SK-N-SH (cell line): ENCODE measurements around the gene METTL21C. TPM values are rescaled to one million over a fixed set of nuclear protein-coding genes. Genes with fewer than 3 reads are reported as not detected.
A peak's percentile ranks its signal among the peaks of the same experiment; 100 is the strongest.

ENCODE experiments used
- CTCF ChIA-PET: fragments of 300-600, 350-600 bp; formaldehyde crosslinking; extraction: SDS; loops from one replicate; lab custom pipeline; 2021; lab: Yijun Ruan, JAX
- POLR2A ChIA-PET: fragments of 350-600 bp; sonication (Branson Sonifier 250); formaldehyde crosslinking; extraction: SDS; loops from one replicate; lab custom pipeline; 2020; ENCODE audit warnings: antibody characterized with exemption, inconsistent platforms; lab: Yijun Ruan, JAX
- DNase-seq: peaks from one replicate; pipeline ENCODE4 v3.0.0; 2012
- H2AFZ ChIP-seq: fragments of 200-600 bp; sonication (generic); 2 replicates; pipeline ENCODE4 v1.8.1; 2016; ENCODE audit warnings: antibody characterized with exemption, mild to moderate bottlenecking, low read depth
- H3F3A ChIP-seq: fragments of 200-600 bp; sonication (generic); replicated peaks from 2 replicates; pipeline ENCODE3; 2016; ENCODE audit warnings: antibody characterized with exemption, mild to moderate bottlenecking; ENCODE audit not compliant: insufficient read depth
- H3K27ac ChIP-seq, 2 experiments: fragments of 200-500 bp in 1 of 2; fragments of 200-600 bp in 1 of 2; sonication (Bioruptor generic) in 1 of 2; sonication (generic), shearing (Covaris generic) in 1 of 2; 2 replicates each; pipeline versions ENCODE4 v1.5.1 to v1.6.1; 2014 to 2016; ENCODE audit warnings: low read depth in 2 of 2, inconsistent platforms in 1 of 2, low read length in 1 of 2, mild to moderate bottlenecking in 1 of 2, mixed read lengths in 1 of 2
- H3K27me3 ChIP-seq: fragments of 200-600 bp; sonication (generic), shearing (Covaris generic); 2 replicates; pipeline ENCODE4 v1.6.1; 2016; ENCODE audit warnings: mixed run types; ENCODE audit not compliant: insufficient read depth
- H3K36me3 ChIP-seq, 2 experiments: fragments of 200-500 bp in 1 of 2; fragments of 200-600 bp in 1 of 2; sonication (Bioruptor generic) in 1 of 2; sonication (generic) in 1 of 2; replicated peaks in 1 of 2; 2 replicates each; pipeline versions ENCODE3 to v1.5.1; 2014 to 2016; ENCODE audit warnings: low read length in 1 of 2, mild to moderate bottlenecking in 1 of 2; ENCODE audit not compliant: insufficient read depth in 2 of 2, control insufficient read depth in 1 of 2
- H3K4me1 ChIP-seq, 2 experiments: fragments of 200-500 bp in 1 of 2; fragments of 200-600 bp in 1 of 2; sonication (Bioruptor generic) in 1 of 2; sonication (generic), shearing (Covaris generic) in 1 of 2; 2 replicates each; pipeline versions ENCODE4 v1.5.1 to v1.6.1; 2014 to 2016; ENCODE audit warnings: low read depth in 1 of 2, low read length in 1 of 2, mixed run types in 1 of 2; ENCODE audit not compliant: insufficient read depth in 2 of 2, control insufficient read depth in 1 of 2
- H3K4me2 ChIP-seq: fragments of 200-600 bp; sonication (generic), shearing (Covaris generic); 2 replicates; pipeline ENCODE4 v1.6.1; 2017; ENCODE audit warnings: mixed run types
- H3K4me3 ChIP-seq, 2 experiments: fragments of 200-500 bp in 1 of 2; fragments of 200-600 bp in 1 of 2; sonication (Bioruptor generic) in 1 of 2; sonication (generic), shearing (Covaris generic) in 1 of 2; 2 replicates each; pipeline versions ENCODE4 v1.5.1 to v1.8.1; 2014 to 2016; ENCODE audit warnings: low read depth in 2 of 2, inconsistent platforms in 1 of 2, low read length in 1 of 2, mild to moderate bottlenecking in 1 of 2, mixed read lengths in 1 of 2, moderate library complexity in 1 of 2
- H3K79me2 ChIP-seq: fragments of 200-600 bp; sonication (generic); 2 replicates; pipeline ENCODE4 v1.8.1; 2017; ENCODE audit warnings: mild to moderate bottlenecking; ENCODE audit not compliant: insufficient read depth
- H3K9ac ChIP-seq: fragments of 200-600 bp; sonication (generic); 2 replicates; pipeline ENCODE4 v1.6.1; 2017; ENCODE audit warnings: mixed run types
- H3K9me2 ChIP-seq: fragments of 200-600 bp; sonication (generic); 2 replicates; pipeline ENCODE4 v1.6.1; 2017; ENCODE audit warnings: mixed run types
- H3K9me3 ChIP-seq: fragments of 200-600 bp; sonication (generic); 2 replicates; pipeline ENCODE4 v1.6.1; 2017; ENCODE audit warnings: mixed run types, mild to moderate bottlenecking, moderate library complexity
- H4K20me1 ChIP-seq: fragments of 200-600 bp; sonication (generic); 2 replicates; pipeline ENCODE4 v1.6.1; 2017; ENCODE audit warnings: mild to moderate bottlenecking, mixed run types; ENCODE audit not compliant: insufficient read depth
- EZH2phosphoT487 ChIP-seq: fragments of 200-600 bp; sonication (generic); IDR thresholded peaks from 2 replicates; pipeline ENCODE4 v1.6.1; 2017; ENCODE audit warnings: low read depth, mixed run types, mild to moderate bottlenecking, antibody characterized with exemption, moderate library complexity, borderline replicate concordance
- FOXJ3 ChIP-seq: sonication (generic); formaldehyde crosslinking; IDR thresholded peaks from 2 replicates; pipeline ENCODE4 v1.5.1; 2020; ENCODE audit warnings: mild to moderate bottlenecking, missing genetic modification reagents
- FOXM1 ChIP-seq: IDR thresholded peaks from 2 replicates; pipeline ENCODE4 v1.4.0; 2012; ENCODE audit warnings: low read depth, mild to moderate bottlenecking
- GATA2 ChIP-seq: sonication (generic); formaldehyde crosslinking; IDR thresholded peaks from 2 replicates; pipeline ENCODE4 v1.5.0; 2020; ENCODE audit warnings: mild to moderate bottlenecking, missing genetic modification reagents
- MEF2A ChIP-seq: IDR thresholded peaks from 2 replicates; pipeline ENCODE4 v1.4.0; 2012; ENCODE audit warnings: low read depth, borderline replicate concordance
- NFIC ChIP-seq: IDR thresholded peaks from 2 replicates; pipeline ENCODE4 v1.4.0; 2012; ENCODE audit warnings: borderline replicate concordance
- RAD21 ChIP-seq: IDR thresholded peaks from 2 replicates; pipeline ENCODE4 v1.6.1; 2012; ENCODE audit warnings: mild to moderate bottlenecking, low read length
- RFX5 ChIP-seq: IDR thresholded peaks from 2 replicates; pipeline ENCODE4 v1.6.1; 2012; ENCODE audit warnings: mild to moderate bottlenecking, improper control_type of control experiment, low read length
- SIN3A ChIP-seq: IDR thresholded peaks from 2 replicates; pipeline ENCODE4 v1.6.1; 2012; ENCODE audit warnings: low read depth, mild to moderate bottlenecking, low read length, moderate library complexity, borderline replicate concordance
- SMC3 ChIP-seq: IDR thresholded peaks from 2 replicates; pipeline ENCODE4 v1.6.1; 2012; ENCODE audit warnings: low read depth, low read length, improper control_type of control experiment
- WGBS: methylation state at CpG from one replicate; pipeline ENCODE4 v1.1.6; 2017; ENCODE audit warnings: low lambda C conversion rate; 5-methylcytosine and 5-hydroxymethylcytosine counted together
- polyA plus RNA-seq, 3 experiments: library from polyadenylated mRNA; depleted of rRNA; stranded (reverse); fragments of >200 nt; gene quantifications; 2 replicates each; pipeline ENCODE4 v1.2.3, GENCODE V29; 2012
- TF ChIP-seq, protein P1 (sequence below): fragments of 200-600 bp; sonication (generic); IDR thresholded peaks from 2 replicates; pipeline ENCODE4 v1.6.1; 2017; ENCODE audit warnings: antibody characterized with exemption, mild to moderate bottlenecking, moderate library complexity
- TF ChIP-seq, protein P2 (sequence below): IDR thresholded peaks from 2 replicates; pipeline ENCODE4 v1.4.0; 2012; ENCODE audit warnings: low read depth
- TF ChIP-seq, protein P3 (sequence below): IDR thresholded peaks from 2 replicates; pipeline ENCODE4 v1.6.1; 2012; ENCODE audit warnings: mild to moderate bottlenecking, low read depth, low read length, moderate library complexity

METTL21C gene
- polyA plus RNA-seq, 1 of the 3 experiments (the other 2 are of a cell fraction), result not detected

GRCh38 chr13:102657630-102658029 is 37.2 kb downstream of the METTL21C start:
- Histone ChIP-seq H3K27me3 (no peaks in the 10 kb centered on the region), H2AFZ (no peak overlapping the region), H3K4me2 (no peak overlapping the region), H3K27ac (no peak overlapping the region), H3K36me3 (peaks cover 61 to 79% of the 10 kb centered on the region in 2 experiments), H3K4me3 (no peak overlapping the region), H3K79me2 (no peaks in the 10 kb centered on the region), H3K4me1 (no peaks in the 10 kb centered on the region; a peak in 1 of 4 replicates), H3K9me2 (no peaks in the 10 kb centered on the region), H4K20me1 (no peaks in the 10 kb centered on the region)
- CTCF ChIA-PET, result interaction anchor here (1.2 to 1.4 kb wide), 2 partner anchors 9 to 67 kb away, joined by 4 to 5 read pairs; no protein-coding TSS in a partner anchor
- DNase-seq, result no peak
- POLR2A ChIA-PET, result no interaction called here
- WGBS, result 83% methylated on average over 6 of the region's 6 CpGs
- TF ChIP-seq SIN3A (no peak), MEF2A (no peak)
- TF ChIP-seq, protein P1, sequence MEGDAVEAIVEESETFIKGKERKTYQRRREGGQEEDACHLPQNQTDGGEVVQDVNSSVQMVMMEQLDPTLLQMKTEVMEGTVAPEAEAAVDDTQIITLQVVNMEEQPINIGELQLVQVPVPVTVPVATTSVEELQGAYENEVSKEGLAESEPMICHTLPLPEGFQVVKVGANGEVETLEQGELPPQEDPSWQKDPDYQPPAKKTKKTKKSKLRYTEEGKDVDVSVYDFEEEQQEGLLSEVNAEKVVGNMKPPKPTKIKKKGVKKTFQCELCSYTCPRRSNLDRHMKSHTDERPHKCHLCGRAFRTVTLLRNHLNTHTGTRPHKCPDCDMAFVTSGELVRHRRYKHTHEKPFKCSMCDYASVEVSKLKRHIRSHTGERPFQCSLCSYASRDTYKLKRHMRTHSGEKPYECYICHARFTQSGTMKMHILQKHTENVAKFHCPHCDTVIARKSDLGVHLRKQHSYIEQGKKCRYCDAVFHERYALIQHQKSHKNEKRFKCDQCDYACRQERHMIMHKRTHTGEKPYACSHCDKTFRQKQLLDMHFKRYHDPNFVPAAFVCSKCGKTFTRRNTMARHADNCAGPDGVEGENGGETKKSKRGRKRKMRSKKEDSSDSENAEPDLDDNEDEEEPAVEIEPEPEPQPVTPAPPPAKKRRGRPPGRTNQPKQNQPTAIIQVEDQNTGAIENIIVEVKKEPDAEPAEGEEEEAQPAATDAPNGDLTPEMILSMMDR, result peak; percentile 36
- TF ChIP-seq, protein P2, sequence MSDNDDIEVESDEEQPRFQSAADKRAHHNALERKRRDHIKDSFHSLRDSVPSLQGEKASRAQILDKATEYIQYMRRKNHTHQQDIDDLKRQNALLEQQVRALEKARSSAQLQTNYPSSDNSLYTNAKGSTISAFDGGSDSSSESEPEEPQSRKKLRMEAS, result no peak
- TF ChIP-seq, all 33 proteins: peak for 1
- no peaks in the 10 kb centered on the region for H3F3A ChIP-seq
- no peaks in the 10 kb centered on the region for H3K9me3 ChIP-seq
- no peak overlapping the region for H3K9ac ChIP-seq

GRCh38 chr13:102654756-102655155 is 40.1 kb downstream of the METTL21C start:
- H3K79me2 ChIP-seq, result no peaks in the 10 kb centered on the region
- ChIA-PET POLR2A (no interaction called here), CTCF (interaction anchor here (1.7 kb wide), 1 partner anchor 12 kb away, joined by 5 read pairs; no protein-coding TSS in a partner anchor)
- peaks cover 63 to 73% of the 10 kb centered on the region in 2 experiments for H3K36me3 ChIP-seq
- peaks cover 16% of the 10 kb centered on the region for H3F3A ChIP-seq
- WGBS, result 83% methylated on average over 2 of the region's 2 CpGs
- no peak overlapping the region for H3K4me3 ChIP-seq
- no peak for DNase-seq
- no peaks in the 10 kb centered on the region for H3K9me3 ChIP-seq
- H3K9me2 ChIP-seq, result no peaks in the 10 kb centered on the region
- no peaks in the 10 kb centered on the region for H4K20me1 ChIP-seq
- TF ChIP-seq NFIC (no peak), FOXJ3 (CRISPR knock-in tag) (no peak)
- peaks cover 0 to 16% of the 10 kb centered on the region in 2 experiments; a peak in 3 of 4 replicates for H3K4me1 ChIP-seq
- H3K27ac ChIP-seq, result no peak overlapping the region
- no peak overlapping the region for H2AFZ ChIP-seq
- no peak overlapping the region for H3K9ac ChIP-seq
- no peak overlapping the region for H3K4me2 ChIP-seq
- no peaks in the 10 kb centered on the region for H3K27me3 ChIP-seq

- peaks cover 61% of the 10 kb centered on the region in 2 experiments for H3K36me3 ChIP-seq
- H3K9ac ChIP-seq, result no peak overlapping the region
- H3K27me3 ChIP-seq, result no peaks in the 10 kb centered on the region
- ChIA-PET CTCF (interaction anchor here (1.5 kb wide), 1 partner anchor 60 kb away, joined by 3 read pairs; no protein-coding TSS in a partner anchor), POLR2A (no interaction called here)
- peaks cover 20% of the 10 kb centered on the region for H3F3A ChIP-seq
- H3K4me3 ChIP-seq, result no peak overlapping the region
- H4K20me1 ChIP-seq, result no peaks in the 10 kb centered on the region
- no peak for DNase-seq
- H2AFZ ChIP-seq, result no peak overlapping the region
- peaks cover 0 to 16% of the 10 kb centered on the region in 2 experiments; a peak in 3 of 4 replicates for H3K4me1 ChIP-seq
- TF ChIP-seq, protein P3, sequence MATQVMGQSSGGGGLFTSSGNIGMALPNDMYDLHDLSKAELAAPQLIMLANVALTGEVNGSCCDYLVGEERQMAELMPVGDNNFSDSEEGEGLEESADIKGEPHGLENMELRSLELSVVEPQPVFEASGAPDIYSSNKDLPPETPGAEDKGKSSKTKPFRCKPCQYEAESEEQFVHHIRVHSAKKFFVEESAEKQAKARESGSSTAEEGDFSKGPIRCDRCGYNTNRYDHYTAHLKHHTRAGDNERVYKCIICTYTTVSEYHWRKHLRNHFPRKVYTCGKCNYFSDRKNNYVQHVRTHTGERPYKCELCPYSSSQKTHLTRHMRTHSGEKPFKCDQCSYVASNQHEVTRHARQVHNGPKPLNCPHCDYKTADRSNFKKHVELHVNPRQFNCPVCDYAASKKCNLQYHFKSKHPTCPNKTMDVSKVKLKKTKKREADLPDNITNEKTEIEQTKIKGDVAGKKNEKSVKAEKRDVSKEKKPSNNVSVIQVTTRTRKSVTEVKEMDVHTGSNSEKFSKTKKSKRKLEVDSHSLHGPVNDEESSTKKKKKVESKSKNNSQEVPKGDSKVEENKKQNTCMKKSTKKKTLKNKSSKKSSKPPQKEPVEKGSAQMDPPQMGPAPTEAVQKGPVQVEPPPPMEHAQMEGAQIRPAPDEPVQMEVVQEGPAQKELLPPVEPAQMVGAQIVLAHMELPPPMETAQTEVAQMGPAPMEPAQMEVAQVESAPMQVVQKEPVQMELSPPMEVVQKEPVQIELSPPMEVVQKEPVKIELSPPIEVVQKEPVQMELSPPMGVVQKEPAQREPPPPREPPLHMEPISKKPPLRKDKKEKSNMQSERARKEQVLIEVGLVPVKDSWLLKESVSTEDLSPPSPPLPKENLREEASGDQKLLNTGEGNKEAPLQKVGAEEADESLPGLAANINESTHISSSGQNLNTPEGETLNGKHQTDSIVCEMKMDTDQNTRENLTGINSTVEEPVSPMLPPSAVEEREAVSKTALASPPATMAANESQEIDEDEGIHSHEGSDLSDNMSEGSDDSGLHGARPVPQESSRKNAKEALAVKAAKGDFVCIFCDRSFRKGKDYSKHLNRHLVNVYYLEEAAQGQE, result no peak
- TF ChIP-seq GATA2 (CRISPR knock-in tag) (no peak), FOXM1 (no peak), RFX5 (no peak), EZH2phosphoT487 (no peak), NFIC (no peak), RAD21 (no peak), SMC3 (no peak), MEF2A (no peak)
- WGBS, result 74% methylated on average over 4 of the region's 5 CpGs
- no peaks in the 10 kb centered on the region for H3K79me2 ChIP-seq
- no peaks in the 10 kb centered on the region for H3K9me2 ChIP-seq
- H3K9me3 ChIP-seq, result no peaks in the 10 kb centered on the region
- peak overlapping the region in 1 of 2 experiments; percentile 29; a peak in 1 of 4 replicates for H3K27ac ChIP-seq
- H3K4me2 ChIP-seq, result no peak overlapping the region
These were observed 43.0 kb downstream of the METTL21C start for GRCh38 chr13:102651892-102652291.
